Measurements from ENCODE around the gene MORF4L2. TPM values are rescaled to one million over a fixed set of nuclear protein-coding genes. Genes with fewer than 3 reads are reported as not detected.

The MORF4L2 gene
- total and polyA plus RNA-seq, 2 experiments from 2014 or later: 482 to 664 TPM

DNA sequence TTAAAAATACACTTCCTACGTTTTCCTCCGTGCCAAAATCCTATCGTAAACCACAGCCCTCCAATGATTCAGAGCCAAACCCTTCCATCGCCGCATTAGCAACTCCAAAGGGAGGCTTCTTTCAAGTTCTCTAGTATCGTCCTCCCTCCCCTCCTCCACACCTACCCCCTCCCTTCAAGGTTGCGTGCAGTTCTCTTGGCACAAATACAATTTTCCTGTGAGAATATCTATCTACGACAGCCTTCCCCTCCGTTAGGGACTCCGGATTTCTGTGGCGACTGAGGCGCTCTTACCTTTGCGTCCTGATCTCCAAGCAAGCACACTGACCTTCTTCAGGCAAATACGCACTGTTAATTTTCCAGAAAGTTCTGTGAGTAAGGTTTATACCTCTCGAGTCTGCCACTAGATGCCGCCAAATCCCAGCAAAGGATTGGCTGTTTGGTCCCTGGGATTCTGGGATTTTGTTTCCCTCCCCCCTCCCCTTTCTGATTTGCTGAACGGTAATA lies 1.2 kb upstream of the MORF4L2 start:
- Histone ChIP-seq H4K20me1 (ENCODE audit: insufficient read depth) (no peaks in the 10 kb centered on the region), H3K4me3 (peak overlapping the region; percentile 99), H3K4me2 (ENCODE audit: unreplicated experiment) (peak overlapping the region; percentile 89), H2AFZ (peak overlapping the region; percentile 83), H3K9ac (peak overlapping the region; percentile 100), H3K9me3 (ENCODE audit: low read depth) (no peaks in the 10 kb centered on the region), H3F3A (ENCODE audit: insufficient read depth) (peaks cover 29% of the 10 kb centered on the region), H3K4me1 (ENCODE audit: insufficient read depth) (peaks cover 23% of the 10 kb centered on the region), H3K27ac (peak overlapping the region; percentile 100), H3K36me3 (ENCODE audit: low read depth) (peaks cover 23% of the 10 kb centered on the region), H3K9me2 (ENCODE audit: insufficient read depth) (no peaks in the 10 kb centered on the region), H3K27me3 (replicated peaks; ENCODE audit: insufficient read depth) (no peaks in the 10 kb centered on the region), H3K79me2 (ENCODE audit: insufficient read depth) (peaks cover 37% of the 10 kb centered on the region)
- in situ Hi-C loops (cut with MboI): loop anchor here (10.0 kb wide), 1 partner anchor 153 kb away; no protein-coding TSS in a partner anchor
- 1% methylated on average over 16 to 17 of the region's 17 CpGs for WGBS, 2 experiments (ENCODE audit: low coverage in 1 of 2, low lambda C conversion rate in 2 of 2, missing lambda C conversion rate in 2 of 2)
- DNase-seq: peak; percentile 80
- TF ChIP-seq EZH2phosphoT487 (IDR thresholded peaks at IDR 0.05; ENCODE audit: insufficient read depth, low read depth) (no peak), EZH2 (IDR thresholded peaks at IDR 0.05; ENCODE audit: insufficient read depth, poor library complexity, severe bottlenecking) (no peak)

DNA sequence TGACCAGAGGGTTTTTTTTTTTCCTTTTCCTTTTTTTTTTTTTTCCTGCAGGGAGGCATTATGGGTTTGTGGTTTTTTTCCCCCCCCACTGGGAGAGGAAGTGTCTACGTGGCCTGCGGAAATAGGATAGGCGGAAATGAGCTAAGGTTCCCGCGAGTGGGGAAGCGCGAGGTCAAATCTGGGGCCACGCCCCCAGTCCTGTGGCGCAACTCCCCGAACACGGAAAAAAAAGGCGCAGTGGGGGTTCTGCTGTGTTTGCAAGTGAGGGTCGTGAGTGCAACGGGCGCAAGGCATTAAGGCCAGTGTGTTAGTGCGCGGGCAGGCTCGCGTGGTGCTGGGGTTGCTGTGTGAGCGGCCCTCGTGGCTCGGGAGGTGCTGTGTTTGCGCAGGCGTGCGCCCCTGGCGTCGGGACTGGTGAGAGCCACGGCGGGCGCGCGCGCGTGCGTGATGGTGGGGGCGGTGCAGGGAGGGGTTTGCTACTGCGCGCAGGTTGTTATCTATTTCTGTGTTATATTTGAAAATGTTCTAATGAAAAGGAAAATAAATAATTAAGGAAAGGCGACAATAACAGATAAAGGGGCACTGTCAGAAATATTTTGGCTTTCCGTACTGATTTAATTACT lies 685 bp upstream of the MORF4L2 start:
- Histone ChIP-seq H3K4me1 (ENCODE audit: insufficient read depth) (peaks cover 29% of the 10 kb centered on the region), H3K36me3 (ENCODE audit: low read depth) (peaks cover 27% of the 10 kb centered on the region), H3K4me2 (ENCODE audit: unreplicated experiment) (peak overlapping the region; percentile 89), H3K79me2 (ENCODE audit: insufficient read depth) (peaks cover 40% of the 10 kb centered on the region), H3K9me3 (ENCODE audit: low read depth) (no peaks in the 10 kb centered on the region), H3K27me3 (replicated peaks; ENCODE audit: insufficient read depth) (no peaks in the 10 kb centered on the region), H4K20me1 (ENCODE audit: insufficient read depth) (no peaks in the 10 kb centered on the region), H3F3A (ENCODE audit: insufficient read depth) (peaks cover 32% of the 10 kb centered on the region), H3K9me2 (ENCODE audit: insufficient read depth) (no peaks in the 10 kb centered on the region), H3K27ac (peak overlapping the region; percentile 100), H3K9ac (peak overlapping the region; percentile 100), H3K4me3 (peak overlapping the region; percentile 99), H2AFZ (peak overlapping the region; percentile 83)
- in situ Hi-C loops (cut with MboI): loop anchor here (10.0 kb wide), 1 partner anchor 152 kb away; no protein-coding TSS in a partner anchor
- WGBS, 2 experiments (ENCODE audit: low coverage in 1 of 2, low lambda C conversion rate in 2 of 2, missing lambda C conversion rate in 2 of 2): 0 to 1% methylated on average over 9 to 29 of the region's 40 CpGs
- peak; percentile 89 for DNase-seq
- no peak for TF ChIP-seq EZH2phosphoT487 (IDR thresholded peaks at IDR 0.05; ENCODE audit: insufficient read depth, low read depth)
- TF ChIP-seq EZH2 (IDR thresholded peaks at IDR 0.05; ENCODE audit: insufficient read depth, poor library complexity, severe bottlenecking): no peak

DNA sequence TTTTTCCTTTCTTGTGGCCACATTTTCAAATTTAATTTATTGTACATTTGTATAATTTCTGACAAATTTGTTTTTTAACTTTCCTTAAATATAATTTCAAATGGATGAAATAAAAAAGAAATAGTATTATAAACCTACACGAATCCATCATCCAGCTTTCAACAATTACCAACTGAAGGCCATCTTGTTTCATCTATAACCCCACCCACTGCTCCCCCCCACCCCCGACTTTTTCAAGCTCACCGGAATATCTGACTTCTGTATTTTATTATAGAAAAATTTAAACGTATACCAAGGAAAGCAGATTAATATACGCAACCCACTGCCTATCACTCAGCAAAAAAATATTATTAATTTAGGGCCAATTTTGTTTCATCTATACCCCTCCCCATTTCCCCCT lies 1.1 kb downstream of the MORF4L2 start:
- H3K27ac ChIP-seq: peak overlapping the region; percentile 100
- H3F3A ChIP-seq (ENCODE audit: insufficient read depth): peaks cover 49% of the 10 kb centered on the region
- no peak overlapping the region for H2AFZ ChIP-seq
- TF ChIP-seq EZH2phosphoT487 (IDR thresholded peaks at IDR 0.05; ENCODE audit: insufficient read depth, low read depth) (no peak), EZH2 (IDR thresholded peaks at IDR 0.05; ENCODE audit: insufficient read depth, poor library complexity, severe bottlenecking) (no peak)
- WGBS, 2 experiments (ENCODE audit: low coverage in 1 of 2, low lambda C conversion rate in 2 of 2, missing lambda C conversion rate in 2 of 2): 0 to 1% methylated on average over 4 to 5 of the region's 5 CpGs
- no peaks in the 10 kb centered on the region; the same call in 1 of the 2 replicates for H4K20me1 ChIP-seq (ENCODE audit: insufficient read depth)
- DNase-seq: peak; percentile 56
- no peaks in the 10 kb centered on the region for H3K9me2 ChIP-seq (ENCODE audit: insufficient read depth)
- no peaks in the 10 kb centered on the region for H3K27me3 ChIP-seq (replicated peaks; ENCODE audit: insufficient read depth)
- H3K4me2 ChIP-seq (ENCODE audit: unreplicated experiment): peak overlapping the region; percentile 95
- H3K9ac ChIP-seq: peak overlapping the region; percentile 100
- peaks cover 55% of the 10 kb centered on the region for H3K79me2 ChIP-seq (ENCODE audit: insufficient read depth)
- peaks cover 32% of the 10 kb centered on the region for H3K36me3 ChIP-seq (ENCODE audit: low read depth)
- no peaks in the 10 kb centered on the region for H3K9me3 ChIP-seq (ENCODE audit: low read depth)
- peaks cover 44% of the 10 kb centered on the region for H3K4me1 ChIP-seq (ENCODE audit: insufficient read depth)
- in situ Hi-C loops (cut with MboI): loop anchor here (10.0 kb wide), 1 partner anchor 151 kb away; no protein-coding TSS in a partner anchor
- peak overlapping the region; percentile 100 for H3K4me3 ChIP-seq

DNA sequence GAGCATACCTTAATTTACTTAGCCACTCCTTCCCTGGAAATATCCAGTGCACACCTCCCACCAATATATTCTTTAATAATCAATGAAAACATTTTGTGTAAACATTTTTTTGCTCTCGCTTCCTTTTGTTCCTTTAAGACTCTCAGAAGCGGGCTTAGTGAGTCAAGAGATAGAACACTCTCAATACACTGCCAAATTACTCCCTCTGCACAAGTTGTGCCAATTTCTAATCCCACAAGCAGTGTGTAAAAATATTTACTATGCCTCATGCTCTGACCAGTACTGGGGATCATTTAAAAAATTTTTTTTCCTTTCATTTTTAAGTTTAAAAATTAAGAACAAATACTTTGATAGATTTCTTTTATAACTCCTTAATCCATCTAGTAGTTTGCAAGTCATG lies 5.1 kb downstream of the MORF4L2 start:
- no peaks in the 10 kb centered on the region for H3K9me3 ChIP-seq (ENCODE audit: low read depth)
- H3K79me2 ChIP-seq (ENCODE audit: insufficient read depth): peaks cover 55% of the 10 kb centered on the region
- in situ Hi-C loops (cut with MboI): loop anchor here (10.0 kb wide), 1 partner anchor 147 kb away; no protein-coding TSS in a partner anchor
- no peak for TF ChIP-seq EZH2 (IDR thresholded peaks at IDR 0.05; ENCODE audit: insufficient read depth, poor library complexity, severe bottlenecking)
- TF ChIP-seq EZH2phosphoT487 (IDR thresholded peaks at IDR 0.05; ENCODE audit: insufficient read depth, low read depth): no peak
- H3K27me3 ChIP-seq (replicated peaks; ENCODE audit: insufficient read depth): no peaks in the 10 kb centered on the region
- peaks cover 72% of the 10 kb centered on the region for H3F3A ChIP-seq (ENCODE audit: insufficient read depth)
- no peaks in the 10 kb centered on the region; the same call in 1 of the 2 replicates for H4K20me1 ChIP-seq (ENCODE audit: insufficient read depth)
- H3K4me3 ChIP-seq: 0 out of 2 replicates have a peak overlapping the region, but pooled peaks have one; percentile 7
- peaks cover 41% of the 10 kb centered on the region for H3K36me3 ChIP-seq (ENCODE audit: low read depth)
- H3K4me1 ChIP-seq (ENCODE audit: insufficient read depth): peaks cover 66% of the 10 kb centered on the region
- WGBS, 2 experiments (ENCODE audit: low coverage in 1 of 2, low lambda C conversion rate in 2 of 2, missing lambda C conversion rate in 2 of 2): 26 to 43% methylated on average over 2 of the region's 2 CpGs
- peak overlapping the region; percentile 27 for H3K4me2 ChIP-seq (ENCODE audit: unreplicated experiment)
- peak overlapping the region; percentile 38 for H3K9ac ChIP-seq
- H2AFZ ChIP-seq: no peak overlapping the region
- no peaks in the 10 kb centered on the region for H3K9me2 ChIP-seq (ENCODE audit: insufficient read depth)
- DNase-seq: peak; percentile 64
- H3K27ac ChIP-seq: peak overlapping the region; percentile 52

Measured in GM23248 (cell line).